GM19239 (cell line): Measurements from ENCODE around the gene CD2AP.
"Not testable (repeated sequence)": the region's sequence is repeated elsewhere in the genome, so short reads cannot be mapped to it uniquely, and the experiment has no call there.

Experiments
- DNase-seq: peaks from one replicate; pipeline ENCODE4 v3.0.0; 2011; ENCODE audit warnings: low spot score; ENCODE audit not compliant: insufficient read length
- FAIRE-seq: peaks from 2 replicates; lab custom pipeline; 2011; peaks lifted over from hg19 to GRCh38; lab: Jason Lieb, UNC

CD2AP gene

GRCh38 chr6:47477497-47478232 is at the start of gene CD2AP:
Gene CD2AP, plus strand, starts transcription at chr6:47477789. Its CDS starts 456 bp downstream, at chr6:47478245.
- DNase-seq (peak; percentile 75), FAIRE-seq (peak; percentile 82)

GRCh38 chr6:47428288-47428687 is 49.3 kb upstream of the CD2AP start:
- FAIRE-seq, result no peak
- DNase-seq, result no peak

GRCh38 chr6:47428746-47429664 is 48.6 kb upstream of the CD2AP start:
- no peak for FAIRE-seq
- DNase-seq, result no peak

- no peak for FAIRE-seq
Measured at GRCh38 chr6:47434372-47435253, 43.0 kb upstream of the CD2AP start.

GRCh38 chr6:47435254-47435612 is 42.4 kb upstream of the CD2AP start:
- DNase-seq, result no peak
- no peak for FAIRE-seq

More at GRCh38 chr6:47434372-47435253, 43.0 kb upstream of the CD2AP start:
- no peak for DNase-seq

- DNase-seq (no peak), FAIRE-seq (peak; percentile 97)
Measured at GRCh38 chr6:47437592-47437991, 40.0 kb upstream of the CD2AP start.

- no peak for DNase-seq
- peak; percentile 90 for FAIRE-seq
Measured at GRCh38 chr6:47438481-47439347, 38.9 kb upstream of the CD2AP start.

- no peak for FAIRE-seq
- no peak for DNase-seq
Measured at GRCh38 chr6:47439348-47439668, 38.3 kb upstream of the CD2AP start.

- peak; percentile 38 for DNase-seq
- FAIRE-seq, result peak; percentile 86
Measured at GRCh38 chr6:47440719-47441118, 36.9 kb upstream of the CD2AP start.

GRCh38 chr6:47444964-47445363 is 32.6 kb upstream of the CD2AP start:
- FAIRE-seq, DNase-seq: not testable (repeated sequence)

GRCh38 chr6:47446669-47447330 is 30.8 kb upstream of the CD2AP start:
- FAIRE-seq (no peak), DNase-seq (no peak)

- no peak for FAIRE-seq
- no peak for DNase-seq
Measured at GRCh38 chr6:47447722-47448121, 29.9 kb upstream of the CD2AP start.

- FAIRE-seq (no peak), DNase-seq (no peak)
Measured at GRCh38 chr6:47451162-47451561, 26.4 kb upstream of the CD2AP start.

GRCh38 chr6:47452899-47453298 is 24.7 kb upstream of the CD2AP start:
- DNase-seq (no peak), FAIRE-seq (no peak)

- DNase-seq (no peak), FAIRE-seq (no peak)
Measured at GRCh38 chr6:47453372-47453936, 24.1 kb upstream of the CD2AP start.

GRCh38 chr6:47454713-47455396 is 22.7 kb upstream of the CD2AP start:
- FAIRE-seq, result peak; percentile 74
- no peak for DNase-seq

- FAIRE-seq (peak; percentile 56), DNase-seq (no peak)
Measured at GRCh38 chr6:47455533-47456209, 21.9 kb upstream of the CD2AP start.
